ENCODE results near the gene LRRC7.

DNA sequence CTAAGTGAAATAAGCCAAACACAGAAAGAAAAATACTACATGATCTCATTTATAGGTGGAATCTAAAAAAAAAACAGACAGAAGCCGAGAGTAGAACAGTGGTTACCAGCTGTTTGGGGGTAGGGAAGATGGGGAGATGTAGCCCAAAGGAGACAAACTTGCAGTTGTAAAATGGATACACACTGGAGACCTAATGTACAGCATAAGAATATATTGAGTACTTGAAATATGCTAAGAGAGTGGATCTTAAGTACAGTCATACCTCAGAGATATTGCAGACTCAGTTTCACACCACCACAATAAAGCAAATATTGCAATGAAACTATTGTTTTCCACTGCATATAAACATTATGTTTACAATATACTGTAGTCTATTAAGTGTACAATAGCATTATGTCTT lies 320.9 kb downstream of the LRRC7 start:
- TF ChIP-seq EZH2 (IDR thresholded peaks at IDR 0.05; ENCODE audit: low read depth, low read length, severe bottlenecking) (no peak), EP300 (IDR thresholded peaks at IDR 0.05; ENCODE audit: borderline replicate concordance in 1 of 2, low read depth in 2 of 2, low read length in 2 of 2) (no peak), RFX5 (IDR thresholded peaks at IDR 0.05; ENCODE audit: borderline replicate concordance, low read depth, low read length) (no peak), SP1 (IDR thresholded peaks at IDR 0.05; ENCODE audit: low read depth, low read length) (no peak), RBBP5 (IDR thresholded peaks at IDR 0.05; ENCODE audit: borderline replicate concordance, low read depth, low read length) (no peak), KDM4A (IDR thresholded peaks at IDR 0.05; ENCODE audit: low read depth, low read length, severe bottlenecking) (no peak), ZNF274 (IDR thresholded peaks at IDR 0.05; ENCODE audit: borderline replicate concordance, extremely low read depth, low read length) (no peak)
- TF ChIP-seq, protein P1, sequence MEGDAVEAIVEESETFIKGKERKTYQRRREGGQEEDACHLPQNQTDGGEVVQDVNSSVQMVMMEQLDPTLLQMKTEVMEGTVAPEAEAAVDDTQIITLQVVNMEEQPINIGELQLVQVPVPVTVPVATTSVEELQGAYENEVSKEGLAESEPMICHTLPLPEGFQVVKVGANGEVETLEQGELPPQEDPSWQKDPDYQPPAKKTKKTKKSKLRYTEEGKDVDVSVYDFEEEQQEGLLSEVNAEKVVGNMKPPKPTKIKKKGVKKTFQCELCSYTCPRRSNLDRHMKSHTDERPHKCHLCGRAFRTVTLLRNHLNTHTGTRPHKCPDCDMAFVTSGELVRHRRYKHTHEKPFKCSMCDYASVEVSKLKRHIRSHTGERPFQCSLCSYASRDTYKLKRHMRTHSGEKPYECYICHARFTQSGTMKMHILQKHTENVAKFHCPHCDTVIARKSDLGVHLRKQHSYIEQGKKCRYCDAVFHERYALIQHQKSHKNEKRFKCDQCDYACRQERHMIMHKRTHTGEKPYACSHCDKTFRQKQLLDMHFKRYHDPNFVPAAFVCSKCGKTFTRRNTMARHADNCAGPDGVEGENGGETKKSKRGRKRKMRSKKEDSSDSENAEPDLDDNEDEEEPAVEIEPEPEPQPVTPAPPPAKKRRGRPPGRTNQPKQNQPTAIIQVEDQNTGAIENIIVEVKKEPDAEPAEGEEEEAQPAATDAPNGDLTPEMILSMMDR (IDR thresholded peaks at IDR 0.05; ENCODE audit: control extremely low read depth in 1 of 3, insufficient read depth in 1 of 3, low read depth in 1 of 3, low read length in 3 of 3), result no peak
- TF ChIP-seq, protein P2, sequence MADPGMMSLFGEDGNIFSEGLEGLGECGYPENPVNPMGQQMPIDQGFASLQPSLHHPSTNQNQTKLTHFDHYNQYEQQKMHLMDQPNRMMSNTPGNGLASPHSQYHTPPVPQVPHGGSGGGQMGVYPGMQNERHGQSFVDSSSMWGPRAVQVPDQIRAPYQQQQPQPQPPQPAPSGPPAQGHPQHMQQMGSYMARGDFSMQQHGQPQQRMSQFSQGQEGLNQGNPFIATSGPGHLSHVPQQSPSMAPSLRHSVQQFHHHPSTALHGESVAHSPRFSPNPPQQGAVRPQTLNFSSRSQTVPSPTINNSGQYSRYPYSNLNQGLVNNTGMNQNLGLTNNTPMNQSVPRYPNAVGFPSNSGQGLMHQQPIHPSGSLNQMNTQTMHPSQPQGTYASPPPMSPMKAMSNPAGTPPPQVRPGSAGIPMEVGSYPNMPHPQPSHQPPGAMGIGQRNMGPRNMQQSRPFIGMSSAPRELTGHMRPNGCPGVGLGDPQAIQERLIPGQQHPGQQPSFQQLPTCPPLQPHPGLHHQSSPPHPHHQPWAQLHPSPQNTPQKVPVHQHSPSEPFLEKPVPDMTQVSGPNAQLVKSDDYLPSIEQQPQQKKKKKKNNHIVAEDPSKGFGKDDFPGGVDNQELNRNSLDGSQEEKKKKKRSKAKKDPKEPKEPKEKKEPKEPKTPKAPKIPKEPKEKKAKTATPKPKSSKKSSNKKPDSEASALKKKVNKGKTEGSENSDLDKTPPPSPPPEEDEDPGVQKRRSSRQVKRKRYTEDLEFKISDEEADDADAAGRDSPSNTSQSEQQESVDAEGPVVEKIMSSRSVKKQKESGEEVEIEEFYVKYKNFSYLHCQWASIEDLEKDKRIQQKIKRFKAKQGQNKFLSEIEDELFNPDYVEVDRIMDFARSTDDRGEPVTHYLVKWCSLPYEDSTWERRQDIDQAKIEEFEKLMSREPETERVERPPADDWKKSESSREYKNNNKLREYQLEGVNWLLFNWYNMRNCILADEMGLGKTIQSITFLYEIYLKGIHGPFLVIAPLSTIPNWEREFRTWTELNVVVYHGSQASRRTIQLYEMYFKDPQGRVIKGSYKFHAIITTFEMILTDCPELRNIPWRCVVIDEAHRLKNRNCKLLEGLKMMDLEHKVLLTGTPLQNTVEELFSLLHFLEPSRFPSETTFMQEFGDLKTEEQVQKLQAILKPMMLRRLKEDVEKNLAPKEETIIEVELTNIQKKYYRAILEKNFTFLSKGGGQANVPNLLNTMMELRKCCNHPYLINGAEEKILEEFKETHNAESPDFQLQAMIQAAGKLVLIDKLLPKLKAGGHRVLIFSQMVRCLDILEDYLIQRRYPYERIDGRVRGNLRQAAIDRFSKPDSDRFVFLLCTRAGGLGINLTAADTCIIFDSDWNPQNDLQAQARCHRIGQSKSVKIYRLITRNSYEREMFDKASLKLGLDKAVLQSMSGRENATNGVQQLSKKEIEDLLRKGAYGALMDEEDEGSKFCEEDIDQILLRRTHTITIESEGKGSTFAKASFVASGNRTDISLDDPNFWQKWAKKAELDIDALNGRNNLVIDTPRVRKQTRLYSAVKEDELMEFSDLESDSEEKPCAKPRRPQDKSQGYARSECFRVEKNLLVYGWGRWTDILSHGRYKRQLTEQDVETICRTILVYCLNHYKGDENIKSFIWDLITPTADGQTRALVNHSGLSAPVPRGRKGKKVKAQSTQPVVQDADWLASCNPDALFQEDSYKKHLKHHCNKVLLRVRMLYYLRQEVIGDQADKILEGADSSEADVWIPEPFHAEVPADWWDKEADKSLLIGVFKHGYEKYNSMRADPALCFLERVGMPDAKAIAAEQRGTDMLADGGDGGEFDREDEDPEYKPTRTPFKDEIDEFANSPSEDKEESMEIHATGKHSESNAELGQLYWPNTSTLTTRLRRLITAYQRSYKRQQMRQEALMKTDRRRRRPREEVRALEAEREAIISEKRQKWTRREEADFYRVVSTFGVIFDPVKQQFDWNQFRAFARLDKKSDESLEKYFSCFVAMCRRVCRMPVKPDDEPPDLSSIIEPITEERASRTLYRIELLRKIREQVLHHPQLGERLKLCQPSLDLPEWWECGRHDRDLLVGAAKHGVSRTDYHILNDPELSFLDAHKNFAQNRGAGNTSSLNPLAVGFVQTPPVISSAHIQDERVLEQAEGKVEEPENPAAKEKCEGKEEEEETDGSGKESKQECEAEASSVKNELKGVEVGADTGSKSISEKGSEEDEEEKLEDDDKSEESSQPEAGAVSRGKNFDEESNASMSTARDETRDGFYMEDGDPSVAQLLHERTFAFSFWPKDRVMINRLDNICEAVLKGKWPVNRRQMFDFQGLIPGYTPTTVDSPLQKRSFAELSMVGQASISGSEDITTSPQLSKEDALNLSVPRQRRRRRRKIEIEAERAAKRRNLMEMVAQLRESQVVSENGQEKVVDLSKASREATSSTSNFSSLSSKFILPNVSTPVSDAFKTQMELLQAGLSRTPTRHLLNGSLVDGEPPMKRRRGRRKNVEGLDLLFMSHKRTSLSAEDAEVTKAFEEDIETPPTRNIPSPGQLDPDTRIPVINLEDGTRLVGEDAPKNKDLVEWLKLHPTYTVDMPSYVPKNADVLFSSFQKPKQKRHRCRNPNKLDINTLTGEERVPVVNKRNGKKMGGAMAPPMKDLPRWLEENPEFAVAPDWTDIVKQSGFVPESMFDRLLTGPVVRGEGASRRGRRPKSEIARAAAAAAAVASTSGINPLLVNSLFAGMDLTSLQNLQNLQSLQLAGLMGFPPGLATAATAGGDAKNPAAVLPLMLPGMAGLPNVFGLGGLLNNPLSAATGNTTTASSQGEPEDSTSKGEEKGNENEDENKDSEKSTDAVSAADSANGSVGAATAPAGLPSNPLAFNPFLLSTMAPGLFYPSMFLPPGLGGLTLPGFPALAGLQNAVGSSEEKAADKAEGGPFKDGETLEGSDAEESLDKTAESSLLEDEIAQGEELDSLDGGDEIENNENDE (IDR thresholded peaks at IDR 0.05; ENCODE audit: insufficient replicate concordance, low read length), result no peak
- TF ChIP-seq, protein P3, sequence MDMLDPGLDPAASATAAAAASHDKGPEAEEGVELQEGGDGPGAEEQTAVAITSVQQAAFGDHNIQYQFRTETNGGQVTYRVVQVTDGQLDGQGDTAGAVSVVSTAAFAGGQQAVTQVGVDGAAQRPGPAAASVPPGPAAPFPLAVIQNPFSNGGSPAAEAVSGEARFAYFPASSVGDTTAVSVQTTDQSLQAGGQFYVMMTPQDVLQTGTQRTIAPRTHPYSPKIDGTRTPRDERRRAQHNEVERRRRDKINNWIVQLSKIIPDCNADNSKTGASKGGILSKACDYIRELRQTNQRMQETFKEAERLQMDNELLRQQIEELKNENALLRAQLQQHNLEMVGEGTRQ (IDR thresholded peaks at IDR 0.05; ENCODE audit: low read length), result no peak
